Prostate gland (tissue), 2 donors: Measurements from ENCODE around the gene CEP97.

Experiments used
- CTCF ChIP-seq, 4 experiments: fragments of 200-600 bp in 2 of 4; fragments of 450-650 bp in 2 of 4; sonication (generic) in 2 of 4; IDR thresholded peaks; 1 replicate in 3 of 4; 2 replicates in 1 of 4; pipeline ENCODE4 v1.5.1; 2016 to 2019; ENCODE audit warnings: antibody characterized with exemption in 4 of 4, mild to moderate bottlenecking in 2 of 4, moderate library complexity in 2 of 4
- POLR2A ChIP-seq: fragments of 450-650 bp; IDR thresholded peaks from one replicate; pipeline ENCODE4 v1.6.1; 2016; ENCODE audit warnings: antibody characterized with exemption, mild to moderate bottlenecking
- POLR2AphosphoS5 ChIP-seq: sonication (generic); formaldehyde crosslinking; IDR thresholded peaks from one replicate; pipeline ENCODE4 v1.6.1; 2017; ENCODE audit warnings: antibody characterized with exemption

GRCh38 chr3:101729586-101729985, 5.2 kb downstream of the CEP97 start:
- TF ChIP-seq CTCF (IDR thresholded peaks at IDR 0.05) (no peak), POLR2A (no peak), POLR2AphosphoS5 (no peak)
